Raji (cell line): ENCODE measurements around the gene LMOD2.

ENCODE experiments used
- POLR2A ChIP-seq: IDR thresholded peaks from 2 replicates; pipeline ENCODE4 v1.6.1; 2011; ENCODE audit warnings: low read depth, low read length, control low read depth; ENCODE audit not compliant: insufficient read depth

LMOD2 gene

DNA sequence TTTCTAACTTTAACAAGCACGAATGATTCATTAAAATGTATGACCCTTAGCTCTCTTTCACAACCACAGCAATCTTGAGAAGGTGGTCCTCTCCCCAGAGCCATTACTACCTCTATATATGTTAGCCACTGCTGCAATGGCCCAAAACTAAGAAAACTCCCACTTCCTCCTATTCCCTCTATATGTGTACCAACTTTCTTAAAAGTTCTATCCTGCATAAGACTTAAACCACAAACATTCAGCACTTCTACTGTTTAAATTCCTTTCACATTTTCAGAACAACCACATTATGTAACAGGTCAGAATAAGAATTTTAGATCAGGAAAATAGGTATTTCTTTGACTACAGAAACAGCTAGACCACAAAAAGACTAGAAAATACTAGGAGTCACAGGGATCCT is 57.0 kb downstream of the LMOD2 start:
- no peak for TF ChIP-seq POLR2A
